ENCODE data around the gene ATPAF1.

- no peak for TF ChIP-seq TAF1 (IDR thresholded peaks at IDR 0.05; ENCODE audit: low read depth, low read length)
- TF ChIP-seq POLR2A (IDR thresholded peaks at IDR 0.05; ENCODE audit: low read depth, low read length): no peak
- no peak for TF ChIP-seq POLR2AphosphoS5 (IDR thresholded peaks at IDR 0.05; ENCODE audit: low read depth, low read length)
- TF ChIP-seq SPI1 (IDR thresholded peaks at IDR 0.05; ENCODE audit: low read depth, low read length): no peak
- TF ChIP-seq PAX5 (IDR thresholded peaks at IDR 0.05; ENCODE audit: insufficient read depth, low read length, severe bottlenecking): no peak
- no peak for TF ChIP-seq POU2F2 (IDR thresholded peaks at IDR 0.05; ENCODE audit: low read depth, low read length)
Measured at GRCh38 chr1:46615088-46615487, 53.1 kb downstream of the ATPAF1 start.

Data from GM12891 (cell line).